Right hindlimb (tissue), 1 donor: Measurements from ENCODE around the gene NDUFB7.
A peak's percentile ranks its signal among the peaks of the same experiment; 100 is the strongest.
"Not testable (repeated sequence)": the region's sequence is repeated elsewhere in the genome, so short reads cannot be mapped to it uniquely, and the experiment has no call there.

Experiments used
- DNase-seq: peaks from one replicate; pipeline ENCODE4 v3.0.0-alpha.2; 2018

NDUFB7 gene

DNA sequence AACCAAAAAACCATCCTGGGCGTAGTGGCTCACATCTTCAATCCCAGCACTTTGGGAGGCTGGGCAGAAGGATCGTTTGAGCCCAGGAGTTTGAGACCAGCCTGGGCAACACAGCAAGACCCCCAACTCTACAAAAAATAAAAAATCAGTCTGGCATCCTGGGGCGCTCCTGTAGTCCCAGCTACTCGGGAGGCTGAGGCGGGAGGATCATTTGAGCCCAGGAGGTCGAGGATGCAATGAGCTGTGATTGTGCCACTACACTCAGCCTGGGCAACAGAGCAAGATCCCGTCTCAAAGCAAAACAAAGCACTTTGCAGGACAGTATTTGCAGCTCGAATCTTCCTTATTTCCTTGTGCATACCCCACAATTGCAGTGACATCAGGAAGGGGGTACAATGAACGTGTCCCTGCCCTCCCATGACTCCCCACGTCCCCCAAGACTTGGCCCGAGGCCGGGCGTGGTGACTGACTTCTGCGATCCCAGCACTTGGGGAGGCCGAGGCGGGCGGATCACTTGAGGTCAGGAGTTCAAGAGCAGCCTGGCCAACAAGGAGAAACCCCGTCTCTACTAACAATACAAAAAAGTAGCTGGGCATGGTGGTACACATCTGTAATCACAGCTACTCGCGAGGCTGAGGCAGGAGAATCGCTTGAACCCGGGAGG is 870 bp downstream of the NDUFB7 start:
- DNase-seq, result no peak

GRCh38 chr19:14567079-14567478 is 4.8 kb downstream of the NDUFB7 start:
- DNase-seq, result no peak

- peak; percentile 22 for DNase-seq
Observed at GRCh38 chr19:14566712-14567077, 5.2 kb downstream of the NDUFB7 start.

GRCh38 chr19:14565765-14566711 is 5.8 kb downstream of the NDUFB7 start:
- no peak for DNase-seq

- no peak for DNase-seq
Observed at GRCh38 chr19:14565298-14565679, 6.6 kb downstream of the NDUFB7 start.

GRCh38 chr19:14564652-14565297 is 7.1 kb downstream of the NDUFB7 start:
- not testable (repeated sequence) for DNase-seq

DNA sequence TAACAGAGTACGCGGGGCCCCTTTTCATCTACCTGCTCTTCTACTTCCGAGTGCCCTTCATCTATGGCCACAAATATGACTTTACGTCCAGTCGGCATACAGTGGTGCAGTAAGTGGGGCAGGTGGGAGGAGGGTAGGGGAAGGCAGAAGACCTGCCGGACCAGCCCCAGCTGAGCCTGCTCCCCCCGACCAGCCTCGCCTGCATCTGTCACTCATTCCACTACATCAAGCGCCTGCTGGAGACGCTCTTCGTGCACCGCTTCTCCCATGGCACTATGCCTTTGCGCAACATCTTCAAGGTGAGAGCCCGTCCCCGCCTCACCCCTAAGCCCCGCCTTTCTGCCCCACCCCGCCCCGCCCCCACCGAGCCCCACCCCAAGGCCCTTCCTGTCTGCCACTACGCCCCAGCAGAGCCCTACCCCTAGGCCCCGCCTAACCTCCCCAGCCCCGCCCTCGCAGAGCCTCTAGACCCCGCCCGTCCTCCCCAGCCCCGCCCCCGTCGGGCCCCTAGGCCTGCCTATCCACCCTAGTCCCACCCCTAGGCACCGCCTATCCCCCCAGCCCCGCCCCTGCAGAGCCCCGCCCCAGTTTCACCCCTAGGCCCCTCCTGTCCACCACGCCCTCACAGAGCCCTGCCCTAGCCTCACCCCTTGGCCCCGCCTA is 7.7 kb downstream of the NDUFB7 start:
- no peak for DNase-seq

- no peak for DNase-seq
Observed at GRCh38 chr19:14563590-14563926, 8.3 kb downstream of the NDUFB7 start.

GRCh38 chr19:14562660-14563589 is 8.9 kb downstream of the NDUFB7 start:
- no peak for DNase-seq

GRCh38 chr19:14561847-14562351 is 10.0 kb downstream of the NDUFB7 start:
- DNase-seq, result peak; percentile 72

DNA sequence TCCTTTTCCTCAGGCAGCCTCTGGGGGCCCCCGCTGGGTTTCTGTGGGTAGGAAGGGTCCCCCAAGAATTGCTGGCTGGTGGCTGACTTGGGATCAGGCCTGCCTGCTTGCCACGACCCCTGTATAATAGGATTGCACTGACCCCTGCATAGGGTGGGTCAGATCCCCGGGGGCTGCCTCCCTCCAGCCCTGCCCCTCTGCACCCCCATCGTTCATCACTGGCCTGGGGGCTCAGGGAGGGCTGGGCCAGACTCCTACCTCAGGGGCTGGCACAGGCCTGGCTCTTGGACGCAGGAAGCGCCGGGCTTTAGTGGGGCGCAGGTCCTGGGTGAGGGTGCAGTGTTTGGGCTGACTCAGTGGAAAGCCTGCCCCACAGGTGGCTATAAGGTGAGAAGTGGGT is 10.6 kb downstream of the NDUFB7 start:
- no peak for DNase-seq

DNA sequence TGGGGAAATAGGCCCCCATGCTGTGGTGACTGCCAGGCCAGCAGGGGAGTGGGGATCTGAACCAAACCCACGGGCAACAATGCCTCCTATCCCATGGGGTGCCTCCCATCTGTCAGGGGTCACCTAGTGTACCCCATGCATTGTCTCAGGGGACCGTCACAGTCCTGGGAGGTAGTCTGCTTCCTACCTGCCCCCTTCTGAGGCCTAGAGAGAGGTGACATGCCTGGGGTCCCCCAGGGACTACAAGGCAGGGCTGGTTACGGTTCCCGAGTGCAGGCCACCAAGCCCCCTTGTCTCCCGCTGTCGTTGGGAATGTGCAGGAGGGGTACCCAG is 11.1 kb downstream of the NDUFB7 start:
- DNase-seq, result no peak

DNA sequence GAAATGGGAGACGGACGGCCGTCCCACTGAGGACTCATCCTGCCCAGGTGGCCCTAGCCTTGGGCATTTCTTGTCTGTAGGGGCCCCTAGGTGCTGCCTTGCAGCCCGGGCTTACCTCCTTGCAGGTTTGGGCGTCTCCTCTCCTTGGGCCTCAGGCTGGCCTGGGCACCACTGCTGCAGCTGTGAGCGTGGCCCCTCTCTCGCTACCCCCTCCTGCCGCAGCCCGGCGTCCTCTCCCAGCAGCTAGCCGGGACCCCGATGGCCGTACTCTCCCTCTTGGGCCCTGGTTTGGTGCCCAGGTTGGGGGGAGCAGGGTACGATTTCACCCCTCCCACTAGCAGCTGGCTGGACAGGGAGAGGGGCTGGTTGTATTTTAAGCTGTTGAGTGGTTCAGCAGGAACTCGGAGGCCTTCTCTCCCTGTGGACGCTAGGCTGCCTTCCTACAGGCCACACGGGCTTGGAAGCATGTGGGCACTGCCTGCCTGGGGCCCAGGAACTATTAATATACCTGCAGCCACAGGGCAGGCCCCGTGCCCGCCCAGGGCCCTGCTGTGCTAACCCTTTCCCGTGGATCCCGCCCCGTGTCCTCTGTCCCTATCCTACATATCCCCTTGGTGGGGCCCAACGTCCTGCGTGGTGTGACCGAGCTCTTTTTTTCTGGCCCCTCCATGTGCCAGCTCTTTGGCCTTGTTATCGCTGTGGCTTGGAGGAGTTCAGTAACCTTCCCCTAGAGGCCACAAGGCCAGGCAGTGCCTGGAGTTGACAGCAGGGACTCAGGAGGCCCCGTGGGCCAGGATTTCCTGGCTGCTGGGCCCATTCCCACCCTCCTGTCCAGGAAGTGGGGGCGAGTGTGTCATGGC is 11.7 kb downstream of the NDUFB7 start:
- peak; percentile 48 for DNase-seq

GRCh38 chr19:14558370-14559066 is 13.3 kb downstream of the NDUFB7 start:
- DNase-seq, result no peak

GRCh38 chr19:14556662-14557188 is 15.1 kb downstream of the NDUFB7 start:
- peak; percentile 77 for DNase-seq

DNA sequence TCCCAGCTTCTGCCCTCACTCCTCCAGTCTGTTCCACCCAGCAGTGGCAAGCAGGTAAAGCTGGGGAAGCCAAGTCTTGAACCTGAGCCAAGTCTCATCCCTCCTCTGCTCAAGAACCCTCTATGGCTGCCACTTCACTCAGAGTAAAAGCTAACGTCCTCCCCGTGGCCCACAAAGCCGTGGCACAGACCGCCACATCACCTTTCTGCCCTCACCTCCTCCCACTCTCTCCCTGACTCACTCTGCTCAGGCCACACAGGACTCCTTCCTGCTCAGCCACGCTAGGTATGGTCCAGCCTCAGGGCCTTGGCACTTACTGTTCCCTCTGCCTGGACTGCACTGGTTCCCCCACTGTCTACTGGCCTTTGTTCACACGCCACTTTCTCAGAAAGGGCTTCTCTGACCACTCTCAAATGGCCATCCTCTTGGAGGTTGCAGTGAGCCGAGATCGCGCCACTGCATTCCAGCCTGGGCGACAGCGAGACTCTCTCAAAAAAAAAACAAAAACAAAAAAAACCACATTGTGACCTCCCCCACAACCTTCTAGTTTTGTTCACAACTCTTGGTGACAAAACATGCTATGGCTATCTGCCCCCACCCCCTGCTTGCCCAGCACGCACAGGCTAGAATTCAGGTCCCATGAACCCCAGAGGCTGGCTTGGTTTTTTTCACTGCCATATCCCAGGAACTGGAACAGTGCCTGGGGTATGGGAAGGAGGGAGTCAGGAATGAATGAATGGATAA is 15.8 kb downstream of the NDUFB7 start:
- DNase-seq, result no peak

DNA sequence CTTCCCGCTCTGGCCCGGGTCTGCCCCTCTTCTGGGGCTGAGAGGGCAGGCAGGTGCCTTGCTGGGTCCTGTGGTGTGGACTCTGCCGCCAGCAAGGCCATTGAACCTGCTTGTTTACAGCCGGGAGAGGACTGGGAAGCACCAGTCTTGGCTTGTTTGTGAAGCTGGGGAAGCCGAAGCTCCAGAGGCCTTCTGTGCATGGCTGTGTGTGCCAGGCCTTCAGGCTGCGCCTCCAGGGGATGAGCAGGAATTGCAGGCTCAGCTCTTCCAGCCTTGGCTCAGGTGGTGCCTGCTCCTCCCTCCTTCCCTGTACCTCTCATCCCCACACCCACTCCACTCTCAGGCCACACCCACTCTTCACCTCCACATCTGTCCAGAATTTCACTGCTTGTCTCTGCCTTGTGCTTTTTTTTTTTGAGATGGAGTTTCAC is 17.5 kb downstream of the NDUFB7 start:
- no peak for DNase-seq

- DNase-seq, result no peak
Observed at GRCh38 chr19:14553939-14554243, 18.0 kb downstream of the NDUFB7 start.
